ENCODE results near the gene SOS2.

GRCh38 chr14:50099335-50099734 is 132.0 kb downstream of the SOS2 start:
- no peak for TF ChIP-seq CTCF (IDR thresholded peaks at IDR 0.05; ENCODE audit: low read depth, low read length, missing input control)
- TF ChIP-seq GABPA (IDR thresholded peaks at IDR 0.05 in 1 of 2, conservative IDR thresholded peaks at IDR 0.05 in 1 of 2) = no peak
- no peak for TF ChIP-seq TAF1 (conservative IDR thresholded peaks at IDR 0.05)
